Measurements from ENCODE around the gene FGF21.

The FGF21 gene, protein sequence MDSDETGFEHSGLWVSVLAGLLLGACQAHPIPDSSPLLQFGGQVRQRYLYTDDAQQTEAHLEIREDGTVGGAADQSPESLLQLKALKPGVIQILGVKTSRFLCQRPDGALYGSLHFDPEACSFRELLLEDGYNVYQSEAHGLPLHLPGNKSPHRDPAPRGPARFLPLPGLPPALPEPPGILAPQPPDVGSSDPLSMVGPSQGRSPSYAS
- total RNA-seq = 0 reads per million in 3 donors

DNA sequence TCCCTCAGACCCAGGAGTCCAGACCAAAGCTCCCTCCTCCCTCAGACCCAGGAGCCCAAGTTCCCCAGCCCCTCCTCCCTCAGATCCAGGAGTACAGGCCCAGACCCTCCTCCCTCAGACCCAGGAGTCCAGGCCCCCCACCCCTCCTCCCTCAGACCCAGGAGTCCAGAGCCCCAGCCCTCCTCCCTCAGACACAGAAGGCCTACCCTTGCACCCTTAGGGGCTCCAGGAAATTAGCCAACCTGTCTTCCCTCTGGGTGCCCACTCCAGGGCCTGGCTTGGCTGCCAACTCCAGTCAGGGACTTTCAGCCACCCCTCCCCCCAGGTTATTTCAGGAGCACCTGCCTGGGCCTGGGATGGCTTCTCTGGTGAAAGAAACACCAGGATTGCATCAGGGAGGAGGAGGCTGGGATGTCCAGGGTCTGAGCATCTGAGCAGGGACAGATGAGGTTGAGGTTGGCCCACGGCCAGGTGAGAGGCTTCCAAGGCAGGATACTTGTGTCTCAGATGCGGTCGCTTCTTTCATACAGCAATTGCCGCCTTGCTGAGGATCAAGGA is at the start of gene FGF21:
Gene FGF21, plus strand, starts transcription at position 441 of the 558 bp plus-strand sequence. CDS start 713 bp downstream, outside the sequence.
- Histone ChIP-seq H3K4me3 (ENCODE audit: insufficient read depth, low read depth, low read length, poor library complexity, severe bottlenecking) (no peak within 1 kb of the TSS), H3K27ac (ENCODE audit: insufficient read depth, low read length, poor library complexity, severe bottlenecking) (no peak within 1 kb of the TSS), H3K9me3 (ENCODE audit: control insufficient read depth, low read length) (no peaks in the 10 kb centered on the region), H3K36me3 (ENCODE audit: control insufficient read depth, insufficient read depth, low read length) (no peaks in the 10 kb centered on the region), H3K27me3 (replicated peaks; ENCODE audit: control insufficient read depth, insufficient read depth, low read length, poor library complexity, severe bottlenecking) (peaks cover 4% of the 10 kb centered on the region), H3K4me1 (ENCODE audit: control insufficient read depth, insufficient read depth, low read length, poor library complexity, severe bottlenecking) (peaks cover 15% of the 10 kb centered on the region)
- no peak for DNase-seq

DNA sequence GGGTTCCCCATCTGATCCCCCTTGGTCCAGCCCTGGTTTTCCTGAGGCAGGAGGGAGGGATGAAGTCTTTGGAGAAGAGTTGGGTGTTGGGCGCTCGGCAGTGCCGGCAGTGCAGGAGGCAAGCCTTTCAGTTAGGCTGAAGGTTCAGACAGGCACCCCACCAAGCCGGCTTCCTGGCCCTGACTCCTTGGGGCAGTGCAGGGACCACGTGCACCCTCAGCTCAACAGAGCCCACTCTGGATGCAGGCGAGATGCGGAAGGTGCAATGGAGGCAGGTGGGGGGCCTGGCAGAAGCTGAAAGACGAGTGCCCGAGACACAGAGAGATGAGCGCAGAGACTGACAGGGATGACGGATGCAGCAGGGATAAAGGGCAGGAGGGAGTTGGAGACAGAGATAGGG is 46.9 kb upstream of the FGF21 start:
- DNase-seq = no peak
- no peak overlapping the region for H3K4me3 ChIP-seq (ENCODE audit: insufficient read depth, low read depth, low read length, poor library complexity, severe bottlenecking)
- peaks cover 6% of the 10 kb centered on the region for H3K4me1 ChIP-seq (ENCODE audit: control insufficient read depth, insufficient read depth, low read length, poor library complexity, severe bottlenecking)
- no peak overlapping the region for H3K27ac ChIP-seq (ENCODE audit: insufficient read depth, low read length, poor library complexity, severe bottlenecking)
- H3K27me3 ChIP-seq (replicated peaks; ENCODE audit: control insufficient read depth, insufficient read depth, low read length, poor library complexity, severe bottlenecking) = no peaks in the 10 kb centered on the region
- no peaks in the 10 kb centered on the region for H3K36me3 ChIP-seq (ENCODE audit: control insufficient read depth, insufficient read depth, low read length)
- H3K9me3 ChIP-seq (ENCODE audit: control insufficient read depth, low read length) = no peaks in the 10 kb centered on the region

DNA sequence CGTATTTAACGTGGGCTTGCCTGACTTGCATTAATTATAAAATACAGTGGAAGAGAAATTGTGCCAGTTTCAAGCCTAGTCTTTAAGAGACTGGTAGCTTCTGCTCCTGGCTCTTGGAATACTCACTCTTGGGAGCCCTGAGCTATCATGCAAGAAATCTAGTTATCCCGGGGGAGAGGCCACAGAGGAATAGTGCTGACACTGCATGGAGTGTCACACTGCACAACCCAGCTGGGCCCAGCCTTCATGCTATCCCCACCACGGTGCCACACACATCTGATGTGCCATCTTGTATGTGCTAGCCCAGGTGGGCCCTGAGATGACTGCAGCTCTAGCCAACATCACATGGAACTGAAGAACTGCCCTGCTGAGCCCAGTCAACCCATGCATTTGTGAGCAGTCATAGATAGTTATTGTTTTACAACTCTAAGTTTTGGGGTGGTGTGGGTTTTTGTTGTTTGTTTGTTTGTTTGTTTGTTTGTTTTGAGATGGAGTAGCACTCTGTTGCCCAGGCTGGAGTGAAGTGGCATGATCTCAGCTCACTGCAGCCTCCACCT is 44.1 kb upstream of the FGF21 start:
- H3K9me3 ChIP-seq (ENCODE audit: control insufficient read depth, low read length) = no peaks in the 10 kb centered on the region
- H3K36me3 ChIP-seq (ENCODE audit: control insufficient read depth, insufficient read depth, low read length) = no peaks in the 10 kb centered on the region
- DNase-seq = no peak
- no peaks in the 10 kb centered on the region for H3K27me3 ChIP-seq (replicated peaks; ENCODE audit: control insufficient read depth, insufficient read depth, low read length, poor library complexity, severe bottlenecking)
- no peak overlapping the region for H3K27ac ChIP-seq (ENCODE audit: insufficient read depth, low read length, poor library complexity, severe bottlenecking)
- no peak overlapping the region for H3K4me3 ChIP-seq (ENCODE audit: insufficient read depth, low read depth, low read length, poor library complexity, severe bottlenecking)
- peaks cover 16% of the 10 kb centered on the region for H3K4me1 ChIP-seq (ENCODE audit: control insufficient read depth, insufficient read depth, low read length, poor library complexity, severe bottlenecking)

DNA sequence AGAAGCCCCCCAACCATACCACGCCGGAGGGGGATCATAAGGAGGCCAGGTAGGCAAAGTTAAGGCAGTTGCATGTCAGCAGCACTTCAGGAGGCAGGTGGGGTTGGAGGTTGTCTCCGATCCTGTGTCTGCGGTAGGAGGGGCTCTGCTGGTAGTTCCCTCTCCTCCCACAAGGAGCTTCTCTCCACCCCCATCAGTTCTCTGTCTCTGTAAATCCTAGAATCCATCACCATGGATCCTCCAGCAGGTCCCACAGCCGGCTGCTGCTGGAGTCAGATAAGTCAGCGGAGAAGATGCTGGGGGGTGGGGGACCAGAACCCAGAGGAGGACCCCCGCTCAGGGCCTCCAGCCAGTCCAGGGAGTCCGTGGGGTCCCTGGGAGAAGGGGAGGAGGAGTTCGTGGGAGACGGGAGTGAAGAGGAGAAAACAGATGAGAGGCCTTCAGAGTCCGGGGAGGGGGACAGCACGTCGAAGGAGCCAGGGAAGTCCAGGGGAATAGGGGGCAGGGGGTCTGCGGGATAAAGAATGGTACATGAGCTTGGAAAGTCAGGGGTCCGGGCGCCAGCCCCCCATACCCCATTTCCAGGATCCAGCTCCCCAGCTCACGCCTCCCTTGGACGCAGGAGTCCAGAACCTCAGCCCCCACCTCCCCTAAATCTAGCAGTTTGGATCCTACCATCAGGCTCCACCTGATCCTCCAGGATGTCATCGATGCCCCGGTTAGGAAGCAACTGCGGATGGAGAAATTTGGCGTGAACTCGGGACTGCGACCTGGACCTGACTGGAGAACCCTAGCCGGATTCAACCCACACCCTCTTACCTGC is 42.1 kb upstream of the FGF21 start:
- no peaks in the 10 kb centered on the region for H3K36me3 ChIP-seq (ENCODE audit: control insufficient read depth, insufficient read depth, low read length)
- peak overlapping the region; percentile 56 for H3K27ac ChIP-seq (ENCODE audit: insufficient read depth, low read length, poor library complexity, severe bottlenecking)
- H3K4me1 ChIP-seq (ENCODE audit: control insufficient read depth, insufficient read depth, low read length, poor library complexity, severe bottlenecking) = peaks cover 16% of the 10 kb centered on the region
- H3K27me3 ChIP-seq (replicated peaks; ENCODE audit: control insufficient read depth, insufficient read depth, low read length, poor library complexity, severe bottlenecking) = no peaks in the 10 kb centered on the region
- H3K9me3 ChIP-seq (ENCODE audit: control insufficient read depth, low read length) = no peaks in the 10 kb centered on the region
- DNase-seq = no peak
- H3K4me3 ChIP-seq (ENCODE audit: insufficient read depth, low read depth, low read length, poor library complexity, severe bottlenecking) = peak overlapping the region; percentile 89

DNA sequence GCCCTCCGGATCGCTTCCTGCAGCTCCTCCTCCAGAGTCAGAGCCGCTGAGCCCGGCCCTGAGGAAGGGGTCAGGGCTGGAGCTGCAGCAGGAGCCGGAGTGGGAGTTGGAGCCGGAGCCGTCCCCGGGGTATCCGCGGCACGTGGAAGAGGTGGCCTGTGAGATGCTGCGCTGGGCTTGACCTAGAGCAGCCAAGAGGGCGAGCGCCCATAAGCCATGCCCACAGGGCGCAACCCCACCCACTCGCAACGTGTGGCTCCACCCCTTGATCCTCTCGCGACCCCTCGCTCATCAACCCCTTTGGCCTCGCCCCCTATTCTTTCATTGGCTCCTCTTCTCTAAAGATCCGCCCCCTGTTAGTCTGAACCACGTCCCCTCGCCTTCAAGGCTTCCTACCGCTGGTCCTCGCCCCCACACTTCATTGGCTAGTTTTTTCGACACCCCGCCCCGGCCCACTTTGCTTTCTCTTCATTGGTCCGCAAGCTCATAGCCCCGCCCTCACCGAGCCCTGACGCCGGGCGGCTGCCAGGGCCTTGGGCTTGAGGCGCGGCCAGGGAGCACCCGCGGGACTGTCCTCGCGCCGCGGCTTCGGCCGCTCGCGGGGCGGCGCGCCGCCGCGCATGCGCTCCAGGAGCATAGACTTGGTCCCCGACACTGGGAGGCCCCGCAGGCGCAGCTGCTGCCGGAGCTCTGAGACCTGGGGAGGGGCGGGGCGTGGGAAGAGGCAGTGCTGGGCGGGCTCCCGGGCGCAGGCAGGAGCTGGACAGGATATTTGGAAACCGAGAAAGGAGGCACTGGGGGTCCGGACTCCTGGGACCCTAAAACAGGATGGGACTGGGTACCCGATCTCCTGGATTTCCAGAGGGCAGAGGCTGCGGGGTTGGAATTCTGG is 41.2 kb upstream of the FGF21 start:
- peak overlapping the region; percentile 69 for H3K27ac ChIP-seq (ENCODE audit: insufficient read depth, low read length, poor library complexity, severe bottlenecking)
- peak overlapping the region; percentile 89 for H3K4me3 ChIP-seq (ENCODE audit: insufficient read depth, low read depth, low read length, poor library complexity, severe bottlenecking)
- DNase-seq = peak; percentile 94 to 96 (median 96)
- peaks cover 16% of the 10 kb centered on the region for H3K4me1 ChIP-seq (ENCODE audit: control insufficient read depth, insufficient read depth, low read length, poor library complexity, severe bottlenecking)
- H3K27me3 ChIP-seq (replicated peaks; ENCODE audit: control insufficient read depth, insufficient read depth, low read length, poor library complexity, severe bottlenecking) = no peaks in the 10 kb centered on the region
- no peaks in the 10 kb centered on the region for H3K36me3 ChIP-seq (ENCODE audit: control insufficient read depth, insufficient read depth, low read length)
- no peaks in the 10 kb centered on the region for H3K9me3 ChIP-seq (ENCODE audit: control insufficient read depth, low read length)

DNA sequence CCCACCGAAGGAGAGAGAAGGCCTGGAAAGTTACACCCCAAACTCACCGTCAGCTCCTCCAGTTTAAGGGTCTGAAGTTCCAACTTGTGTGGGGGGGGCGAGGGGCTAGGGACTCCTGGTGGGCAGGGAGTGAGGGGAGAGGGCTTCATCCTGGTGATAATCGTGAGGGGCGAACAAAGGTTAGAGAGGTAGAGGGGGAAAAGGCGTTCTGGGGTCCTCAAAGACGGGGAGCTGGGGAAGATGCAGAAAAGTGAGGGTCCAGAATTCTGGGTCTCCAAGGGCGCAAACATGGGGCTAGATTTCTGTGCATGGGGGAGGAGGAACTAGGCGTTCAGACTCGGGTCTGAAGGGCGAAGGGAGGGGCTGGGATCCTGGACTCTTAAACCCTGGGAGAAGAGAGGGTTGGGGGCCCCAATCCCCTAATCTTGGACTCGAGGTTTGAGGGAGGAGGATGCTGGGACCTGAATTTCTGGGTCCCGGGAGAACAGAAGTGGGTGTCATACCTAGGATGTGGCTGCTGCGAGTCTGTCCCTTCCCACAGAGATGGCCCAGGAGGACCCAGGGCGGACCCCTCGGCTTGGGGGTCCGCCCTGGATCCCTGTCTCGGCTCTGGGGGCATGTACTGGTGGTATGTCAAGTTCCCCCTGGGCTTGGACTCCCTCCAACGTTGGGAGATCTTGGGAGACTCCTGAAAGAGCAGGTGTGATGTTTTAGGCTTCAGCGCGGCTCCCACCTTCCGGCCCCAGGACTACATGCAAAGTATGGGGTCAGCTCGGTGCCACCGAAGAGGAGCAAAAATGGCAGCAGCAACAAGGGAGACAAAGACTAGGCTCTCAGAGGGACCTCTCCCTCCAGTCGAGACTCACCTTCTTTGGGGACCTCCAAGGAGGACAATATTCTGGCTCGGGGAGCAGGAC is 40.3 kb upstream of the FGF21 start:
- Histone ChIP-seq H3K9me3 (ENCODE audit: control insufficient read depth, low read length) (no peaks in the 10 kb centered on the region), H3K27me3 (replicated peaks; ENCODE audit: control insufficient read depth, insufficient read depth, low read length, poor library complexity, severe bottlenecking) (no peaks in the 10 kb centered on the region), H3K4me3 (ENCODE audit: insufficient read depth, low read depth, low read length, poor library complexity, severe bottlenecking) (peak overlapping the region; percentile 89), H3K27ac (ENCODE audit: insufficient read depth, low read length, poor library complexity, severe bottlenecking) (peak overlapping the region; percentile 69), H3K36me3 (ENCODE audit: control insufficient read depth, insufficient read depth, low read length) (no peaks in the 10 kb centered on the region), H3K4me1 (ENCODE audit: control insufficient read depth, insufficient read depth, low read length, poor library complexity, severe bottlenecking) (peaks cover 16% of the 10 kb centered on the region)
- DNase-seq = no peak

DNA sequence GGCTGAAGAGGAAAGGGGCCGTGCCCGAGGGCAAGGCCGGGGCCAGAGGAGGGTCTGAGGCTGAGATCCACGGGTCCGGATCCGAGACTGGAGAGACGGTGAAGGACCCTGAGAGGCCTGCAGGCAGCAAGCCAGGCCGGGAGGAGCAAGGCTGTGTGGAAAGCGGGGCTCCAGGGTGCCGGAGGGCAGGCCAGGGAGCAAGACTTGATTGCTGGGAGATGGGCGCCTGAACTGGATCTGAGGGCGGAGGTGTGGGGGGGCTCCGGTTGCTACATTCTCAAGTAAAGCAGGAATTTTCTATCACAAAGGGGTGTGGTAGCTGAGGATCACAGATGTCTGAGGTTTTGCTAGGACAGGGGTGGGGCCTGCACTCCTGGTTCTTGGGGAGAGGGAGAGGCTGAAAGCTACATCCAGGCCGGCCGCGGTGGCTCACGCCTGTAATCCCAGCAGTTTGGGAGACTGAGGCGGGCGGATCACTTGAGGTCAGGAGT is 39.6 kb upstream of the FGF21 start:
- H3K27me3 ChIP-seq (replicated peaks; ENCODE audit: control insufficient read depth, insufficient read depth, low read length, poor library complexity, severe bottlenecking) = no peaks in the 10 kb centered on the region
- H3K9me3 ChIP-seq (ENCODE audit: control insufficient read depth, low read length) = no peaks in the 10 kb centered on the region
- peaks cover 16% of the 10 kb centered on the region for H3K4me1 ChIP-seq (ENCODE audit: control insufficient read depth, insufficient read depth, low read length, poor library complexity, severe bottlenecking)
- no peak overlapping the region for H3K4me3 ChIP-seq (ENCODE audit: insufficient read depth, low read depth, low read length, poor library complexity, severe bottlenecking)
- no peak for DNase-seq
- no peak overlapping the region for H3K27ac ChIP-seq (ENCODE audit: insufficient read depth, low read length, poor library complexity, severe bottlenecking)
- H3K36me3 ChIP-seq (ENCODE audit: control insufficient read depth, insufficient read depth, low read length) = no peaks in the 10 kb centered on the region

DNA sequence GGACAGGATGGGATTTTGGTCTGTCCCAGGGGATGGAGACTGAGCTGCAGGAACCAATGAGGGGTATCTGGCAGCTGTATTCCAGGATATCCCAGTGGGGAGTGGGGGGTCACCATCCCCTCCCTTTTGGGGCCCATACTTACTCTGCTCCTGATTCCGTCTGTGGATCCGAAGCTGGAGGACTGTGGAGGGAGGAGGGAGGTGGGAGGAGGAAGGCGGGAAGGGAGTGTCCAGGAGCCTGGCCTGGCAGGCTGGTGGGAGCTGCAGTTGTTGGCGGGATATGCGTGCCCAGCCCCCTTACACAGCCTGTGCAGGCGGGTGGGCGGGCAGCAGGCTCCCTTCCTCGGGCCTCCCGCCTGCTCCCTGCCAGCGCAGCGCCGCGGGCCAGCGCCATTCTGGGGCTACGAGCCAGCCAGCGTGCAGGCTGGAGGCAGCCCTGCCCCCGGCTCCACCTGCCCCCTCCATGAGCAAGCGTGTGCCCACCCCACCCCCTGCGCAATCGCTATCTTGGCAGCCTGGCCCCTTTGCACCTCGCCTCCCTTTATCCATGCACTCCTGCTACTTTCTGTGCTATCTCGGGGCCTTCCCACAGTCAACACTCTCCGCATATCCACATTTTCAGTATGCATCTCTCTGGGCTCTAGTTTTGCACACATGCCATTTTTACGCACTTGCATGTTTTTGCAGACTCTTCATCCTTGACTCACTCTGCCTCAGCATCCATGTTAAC is 38.6 kb upstream of the FGF21 start:
- Histone ChIP-seq H3K27ac (ENCODE audit: insufficient read depth, low read length, poor library complexity, severe bottlenecking) (no peak overlapping the region), H3K9me3 (ENCODE audit: control insufficient read depth, low read length) (no peaks in the 10 kb centered on the region), H3K4me3 (ENCODE audit: insufficient read depth, low read depth, low read length, poor library complexity, severe bottlenecking) (no peak overlapping the region), H3K4me1 (ENCODE audit: control insufficient read depth, insufficient read depth, low read length, poor library complexity, severe bottlenecking) (peaks cover 20% of the 10 kb centered on the region), H3K27me3 (replicated peaks; ENCODE audit: control insufficient read depth, insufficient read depth, low read length, poor library complexity, severe bottlenecking) (no peaks in the 10 kb centered on the region), H3K36me3 (ENCODE audit: control insufficient read depth, insufficient read depth, low read length) (no peaks in the 10 kb centered on the region)
- DNase-seq = no peak
